Stimulated activated naive CD8-positive, alpha-beta T cell treated with anti-CD3 and anti-CD28 coated beads, Interleukin-15, Interleukin-2, amounts not matched to agents 100 ng/mL and 50 ng/mL, for 24 hours (primary cell): Measurements from ENCODE around the gene HKDC1.
"Not testable (repeated sequence)": the region's sequence is repeated elsewhere in the genome, so short reads cannot be mapped to it uniquely, and the experiment has no call there.

Source experiments
- H3K27ac Mint-ChIP-seq: one replicate; pipeline ENCODE4 v1.8.0; 2021; ENCODE audit warnings: mild to moderate bottlenecking, mixed read lengths
- H3K27me3 Mint-ChIP-seq: one replicate; pipeline ENCODE4 v1.8.0; 2021; ENCODE audit warnings: mixed read lengths
- H3K36me3 Mint-ChIP-seq: one replicate; pipeline ENCODE4 v1.8.0; 2021; ENCODE audit warnings: low read depth, mixed read lengths
- H3K4me1 Mint-ChIP-seq: one replicate; pipeline ENCODE4 v1.8.0; 2021; ENCODE audit warnings: low read depth, mixed read lengths
- H3K4me3 Mint-ChIP-seq: one replicate; pipeline ENCODE4 v1.8.0; 2021; ENCODE audit warnings: mild to moderate bottlenecking, mixed read lengths
- H3K9me3 Mint-ChIP-seq: one replicate; pipeline ENCODE4 v1.8.0; 2021; ENCODE audit warnings: mixed read lengths

HKDC1 gene

DNA sequence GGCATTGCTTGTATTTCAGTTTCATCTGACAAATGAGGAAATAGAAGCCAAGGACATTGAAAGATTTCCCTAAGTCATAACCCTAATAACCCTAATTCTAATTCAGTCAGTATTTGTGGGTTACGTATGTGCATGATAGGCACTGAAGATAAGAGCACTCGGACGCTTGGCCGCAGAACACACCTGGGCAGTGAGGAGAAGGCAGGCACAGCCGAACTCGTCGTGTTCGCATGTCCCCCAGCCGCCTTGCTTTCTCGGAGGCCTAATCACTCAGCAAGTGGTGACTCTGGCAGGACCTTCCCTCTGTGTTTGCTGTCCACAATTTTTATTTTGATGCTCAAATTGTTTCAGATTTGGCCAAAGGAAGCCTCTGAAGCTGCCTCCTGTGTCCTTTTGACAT is 23.7 kb downstream of the HKDC1 start:
- Mint-ChIP-seq H3K4me1 (no peaks in the 10 kb centered on the region), H3K27ac (no peak overlapping the region), H3K27me3 (no peaks in the 10 kb centered on the region), H3K36me3 (no peaks in the 10 kb centered on the region), H3K9me3 (no peaks in the 10 kb centered on the region), H3K4me3 (no peak overlapping the region)

DNA sequence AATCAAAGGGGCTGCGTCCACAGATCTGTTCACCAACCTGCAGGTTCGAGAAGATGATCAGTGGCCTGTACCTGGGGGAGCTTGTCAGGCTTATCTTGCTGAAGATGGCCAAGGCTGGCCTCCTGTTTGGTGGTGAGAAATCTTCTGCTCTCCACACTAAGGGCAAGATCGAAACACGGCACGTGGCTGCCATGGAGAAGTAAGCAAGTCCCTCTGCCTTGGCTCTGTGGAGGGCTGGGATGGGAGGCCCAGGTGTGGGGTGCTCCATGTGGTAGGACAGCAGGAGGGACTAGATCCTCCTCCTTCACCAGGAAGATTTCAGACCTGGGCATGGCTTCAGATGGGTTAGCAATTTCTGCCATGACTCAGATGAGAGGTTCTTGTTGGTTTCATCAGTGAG is 25.9 kb downstream of the HKDC1 start:
- Mint-ChIP-seq H3K9me3 (no peaks in the 10 kb centered on the region), H3K27me3 (no peaks in the 10 kb centered on the region), H3K27ac (no peak overlapping the region), H3K36me3 (no peaks in the 10 kb centered on the region), H3K4me1 (no peaks in the 10 kb centered on the region), H3K4me3 (no peak overlapping the region)

DNA sequence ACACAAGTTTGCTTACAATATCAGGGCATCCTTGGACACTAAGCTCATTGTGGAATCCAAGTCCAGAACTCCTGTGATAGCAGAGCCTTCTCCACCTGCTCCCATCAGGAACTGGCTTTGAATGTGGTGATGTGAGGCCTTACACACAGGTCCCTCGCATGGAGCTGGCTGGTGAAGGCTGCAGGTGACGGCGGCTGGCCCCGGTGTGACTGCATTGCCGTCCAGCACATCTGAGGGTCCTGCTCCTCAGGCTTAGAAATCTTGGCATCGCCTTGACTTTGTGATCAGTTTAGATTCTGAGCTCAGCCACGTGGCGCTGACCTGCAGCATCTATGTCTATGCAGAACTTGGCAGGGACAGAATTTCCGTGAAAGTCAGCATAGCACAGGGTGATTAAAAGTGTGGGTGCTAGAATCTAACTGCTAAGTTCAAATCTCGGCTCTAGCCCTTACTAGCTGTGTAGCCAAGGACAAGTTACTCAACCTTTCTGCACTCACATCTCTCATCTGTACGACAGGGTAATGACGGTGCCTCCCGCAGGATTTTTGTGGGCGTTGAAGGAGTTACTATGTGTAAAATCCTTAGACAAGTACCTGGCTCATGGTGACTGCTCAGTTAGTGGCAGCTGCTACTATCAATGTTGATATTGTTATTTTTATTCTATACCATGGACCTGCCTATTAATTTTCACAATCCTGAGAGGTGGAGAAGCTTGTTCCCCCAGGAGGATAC is 26.6 kb downstream of the HKDC1 start:
- no peak overlapping the region for H3K4me3 Mint-ChIP-seq
- H3K36me3 Mint-ChIP-seq = no peaks in the 10 kb centered on the region
- H3K27me3 Mint-ChIP-seq = no peaks in the 10 kb centered on the region
- no peaks in the 10 kb centered on the region for H3K9me3 Mint-ChIP-seq
- H3K4me1 Mint-ChIP-seq = no peaks in the 10 kb centered on the region
- H3K27ac Mint-ChIP-seq = no peak overlapping the region

DNA sequence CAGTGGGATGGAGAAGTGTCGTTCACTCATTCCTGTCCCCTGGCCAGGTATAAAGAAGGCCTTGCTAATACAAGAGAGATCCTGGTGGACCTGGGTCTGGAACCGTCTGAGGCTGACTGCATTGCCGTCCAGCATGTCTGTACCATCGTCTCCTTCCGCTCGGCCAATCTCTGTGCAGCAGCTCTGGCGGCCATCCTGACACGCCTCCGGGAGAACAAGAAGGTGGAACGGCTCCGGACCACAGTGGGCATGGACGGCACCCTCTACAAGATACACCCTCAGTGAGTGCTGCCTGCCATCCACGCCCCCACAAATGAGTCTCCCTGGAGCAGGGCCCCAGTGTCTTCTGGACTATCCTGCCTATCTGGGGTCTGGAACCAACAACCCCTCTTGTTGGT is 27.2 kb downstream of the HKDC1 start:
- Mint-ChIP-seq H3K27me3 (no peaks in the 10 kb centered on the region), H3K4me3 (no peak overlapping the region), H3K27ac (no peak overlapping the region), H3K36me3 (no peaks in the 10 kb centered on the region), H3K4me1 (no peaks in the 10 kb centered on the region), H3K9me3 (no peaks in the 10 kb centered on the region)

DNA sequence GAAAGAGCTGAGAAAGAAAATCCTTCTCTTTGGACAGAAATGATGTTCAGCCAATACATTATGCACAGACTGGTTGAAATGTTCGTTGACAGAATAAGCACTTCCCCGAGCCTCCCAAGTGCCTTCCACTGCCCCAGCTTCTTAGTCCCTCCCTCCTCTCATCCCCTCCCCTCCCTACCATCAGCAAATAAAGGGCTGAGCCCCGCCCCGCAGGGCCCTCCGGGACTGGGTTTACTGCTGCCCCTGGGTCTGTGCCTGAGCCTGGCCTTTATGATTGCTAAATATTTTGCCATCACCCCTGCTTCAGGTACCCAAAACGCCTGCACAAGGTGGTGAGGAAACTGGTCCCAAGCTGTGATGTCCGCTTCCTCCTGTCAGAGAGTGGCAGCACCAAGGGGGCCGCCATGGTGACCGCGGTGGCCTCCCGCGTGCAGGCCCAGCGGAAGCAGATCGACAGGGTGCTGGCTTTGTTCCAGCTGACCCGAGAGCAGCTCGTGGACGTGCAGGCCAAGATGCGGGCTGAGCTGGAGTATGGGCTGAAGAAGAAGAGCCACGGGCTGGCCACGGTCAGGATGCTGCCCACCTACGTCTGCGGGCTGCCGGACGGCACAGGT is 28.1 kb downstream of the HKDC1 start:
- Mint-ChIP-seq H3K36me3 (no peaks in the 10 kb centered on the region), H3K4me1 (no peaks in the 10 kb centered on the region), H3K27ac (no peak overlapping the region), H3K9me3 (no peaks in the 10 kb centered on the region), H3K4me3 (no peak overlapping the region), H3K27me3 (no peaks in the 10 kb centered on the region)

DNA sequence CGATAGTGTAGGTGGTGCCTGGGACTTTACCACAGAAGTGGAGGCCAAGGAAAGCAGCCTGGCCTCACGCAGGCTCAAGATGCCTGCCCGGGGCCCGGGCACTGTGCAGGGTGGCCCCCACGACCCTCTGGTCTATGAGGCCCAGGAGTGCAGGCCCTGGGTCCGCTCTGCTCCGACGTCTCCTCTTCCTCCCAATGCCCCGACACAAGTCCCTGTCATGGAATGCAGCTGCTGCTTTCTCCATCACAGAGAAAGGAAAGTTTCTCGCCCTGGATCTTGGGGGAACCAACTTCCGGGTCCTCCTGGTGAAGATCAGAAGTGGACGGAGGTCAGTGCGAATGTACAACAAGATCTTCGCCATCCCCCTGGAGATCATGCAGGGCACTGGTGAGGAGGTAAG is 29.9 kb downstream of the HKDC1 start:
- Mint-ChIP-seq H3K36me3 (no peaks in the 10 kb centered on the region), H3K9me3 (no peaks in the 10 kb centered on the region), H3K27me3 (no peaks in the 10 kb centered on the region), H3K4me1 (no peaks in the 10 kb centered on the region), H3K4me3 (no peak overlapping the region), H3K27ac (no peak overlapping the region)

DNA sequence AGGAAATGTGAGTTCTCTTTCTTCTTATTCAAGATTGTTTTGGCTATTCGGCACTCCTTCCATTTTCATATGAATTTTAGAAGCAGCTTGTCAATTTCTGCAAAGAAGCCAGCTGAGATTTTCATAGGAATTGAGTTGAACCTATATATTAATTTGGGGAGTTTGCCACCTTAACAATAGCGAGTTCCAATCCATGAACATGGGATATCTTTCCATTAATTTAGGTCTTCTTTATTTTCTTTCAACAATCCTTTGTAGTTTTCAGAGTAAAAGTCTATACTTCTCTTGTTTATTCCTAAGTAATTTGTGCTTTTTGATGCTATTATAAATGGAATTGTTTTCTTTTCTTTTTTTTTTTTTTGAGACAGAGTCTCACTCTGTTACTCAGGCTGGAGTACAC is 31.3 kb downstream of the HKDC1 start:
- H3K27me3 Mint-ChIP-seq, H3K9me3 Mint-ChIP-seq, H3K36me3 Mint-ChIP-seq, H3K27ac Mint-ChIP-seq, H3K4me1 Mint-ChIP-seq, H3K4me3 Mint-ChIP-seq: not testable (repeated sequence)

DNA sequence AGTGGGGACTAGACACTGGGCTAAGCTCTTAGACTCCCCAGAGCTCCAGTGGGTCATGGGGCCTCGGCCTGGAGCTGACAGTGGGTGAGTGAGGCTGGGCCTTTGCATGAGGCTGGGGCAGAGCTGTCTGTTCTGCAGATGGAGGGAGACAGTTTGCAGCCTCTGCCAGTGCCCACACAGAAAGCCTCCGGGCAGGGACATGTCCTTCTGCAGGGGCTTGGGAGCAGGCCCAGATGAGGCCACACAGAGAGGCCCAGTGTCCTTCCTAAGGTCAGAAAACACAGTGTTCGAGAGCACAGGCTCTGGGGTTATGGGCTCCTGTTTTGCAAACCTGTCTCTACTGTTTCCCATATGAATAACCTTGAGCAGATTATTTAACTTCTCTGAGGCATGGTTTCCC is 33.0 kb downstream of the HKDC1 start:
- H3K4me1 Mint-ChIP-seq = no peaks in the 10 kb centered on the region
- H3K9me3 Mint-ChIP-seq = no peaks in the 10 kb centered on the region
- no peak overlapping the region for H3K27ac Mint-ChIP-seq
- H3K4me3 Mint-ChIP-seq = no peak overlapping the region
- H3K36me3 Mint-ChIP-seq = no peaks in the 10 kb centered on the region
- no peaks in the 10 kb centered on the region for H3K27me3 Mint-ChIP-seq

DNA sequence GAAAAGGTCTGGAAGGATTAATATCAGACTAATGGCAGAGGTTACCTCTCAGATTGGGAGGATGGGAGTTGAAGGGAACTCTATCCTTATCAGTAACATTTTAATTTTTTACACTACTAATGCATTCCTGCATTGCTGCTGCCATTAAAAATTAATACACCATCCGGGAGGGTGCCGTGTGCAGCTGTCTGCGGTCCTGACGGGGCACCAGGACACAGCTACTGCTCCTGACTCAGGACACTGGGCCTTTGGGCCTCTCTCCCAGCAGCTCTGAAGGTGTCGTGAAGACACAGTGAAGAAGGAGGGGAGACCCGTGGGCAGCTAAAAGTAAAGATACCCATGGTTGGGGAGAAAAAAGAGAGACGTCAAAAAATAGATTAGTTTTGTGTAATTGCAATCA is 34.7 kb downstream of the HKDC1 start:
- H3K4me3 Mint-ChIP-seq = no peak overlapping the region
- no peak overlapping the region for H3K27ac Mint-ChIP-seq
- no peaks in the 10 kb centered on the region for H3K4me1 Mint-ChIP-seq

DNA sequence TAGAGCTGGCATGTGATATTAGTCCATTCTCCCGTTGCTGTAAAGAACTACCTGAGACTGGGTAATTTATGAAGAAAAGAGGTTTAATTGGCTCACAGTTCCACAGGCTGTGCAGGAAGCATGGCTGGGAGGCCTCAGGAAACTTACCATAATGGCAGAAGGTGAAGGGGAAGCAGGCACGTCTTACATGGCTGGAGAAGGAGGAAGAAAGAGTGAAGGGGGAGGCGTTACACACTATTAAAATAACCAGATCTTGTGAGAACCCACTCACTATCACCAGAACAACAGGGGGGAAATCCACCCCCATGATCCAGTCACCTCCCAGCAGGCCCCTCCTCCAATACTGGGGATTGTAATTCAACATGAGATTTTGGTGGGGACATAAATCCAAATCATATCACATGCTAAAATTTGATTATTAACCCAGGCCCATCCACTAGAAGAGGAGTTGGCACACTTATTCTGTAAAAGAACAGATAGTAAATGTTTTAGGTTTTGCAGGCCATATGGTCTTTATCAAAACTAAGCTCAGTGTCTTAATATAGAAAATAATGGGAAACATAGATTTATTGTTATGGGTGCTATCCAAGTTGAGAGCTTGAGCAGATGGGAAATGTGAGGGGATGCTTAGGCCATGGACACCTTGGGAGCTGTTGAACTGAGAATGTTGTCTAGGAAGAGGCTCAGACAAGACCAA is 39.6 kb downstream of the HKDC1 start:
- peaks cover 10% of the 10 kb centered on the region for H3K4me1 Mint-ChIP-seq
- H3K9me3 Mint-ChIP-seq = no peaks in the 10 kb centered on the region
- H3K36me3 Mint-ChIP-seq = no peaks in the 10 kb centered on the region
- no peak overlapping the region for H3K4me3 Mint-ChIP-seq
- H3K27me3 Mint-ChIP-seq = no peaks in the 10 kb centered on the region
- H3K27ac Mint-ChIP-seq = no peak overlapping the region

More for the DNA sequence above, 34.7 kb downstream of the HKDC1 start:
- H3K27me3 Mint-ChIP-seq = no peaks in the 10 kb centered on the region
- no peaks in the 10 kb centered on the region for H3K36me3 Mint-ChIP-seq
- no peaks in the 10 kb centered on the region for H3K9me3 Mint-ChIP-seq

DNA sequence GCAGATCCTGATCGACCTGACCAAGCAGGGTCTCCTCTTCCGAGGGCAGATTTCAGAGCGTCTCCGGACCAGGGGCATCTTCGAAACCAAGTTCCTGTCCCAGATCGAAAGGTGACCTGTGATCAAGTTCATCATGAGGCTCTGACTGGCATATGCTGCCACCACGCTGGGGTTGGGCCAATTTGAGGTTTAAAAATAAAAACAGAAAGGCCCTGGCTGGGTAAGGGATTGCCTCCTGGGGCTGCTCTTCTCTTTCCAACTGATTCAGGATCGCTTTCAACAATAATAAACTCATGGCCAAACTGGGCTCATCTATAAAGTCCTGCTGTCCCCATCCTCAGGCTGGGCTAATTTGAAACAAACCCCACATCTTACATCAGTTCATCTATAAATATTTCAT is 41.1 kb downstream of the HKDC1 start:
- H3K4me1 Mint-ChIP-seq = peaks cover 10% of the 10 kb centered on the region
- H3K9me3 Mint-ChIP-seq = no peaks in the 10 kb centered on the region

DNA sequence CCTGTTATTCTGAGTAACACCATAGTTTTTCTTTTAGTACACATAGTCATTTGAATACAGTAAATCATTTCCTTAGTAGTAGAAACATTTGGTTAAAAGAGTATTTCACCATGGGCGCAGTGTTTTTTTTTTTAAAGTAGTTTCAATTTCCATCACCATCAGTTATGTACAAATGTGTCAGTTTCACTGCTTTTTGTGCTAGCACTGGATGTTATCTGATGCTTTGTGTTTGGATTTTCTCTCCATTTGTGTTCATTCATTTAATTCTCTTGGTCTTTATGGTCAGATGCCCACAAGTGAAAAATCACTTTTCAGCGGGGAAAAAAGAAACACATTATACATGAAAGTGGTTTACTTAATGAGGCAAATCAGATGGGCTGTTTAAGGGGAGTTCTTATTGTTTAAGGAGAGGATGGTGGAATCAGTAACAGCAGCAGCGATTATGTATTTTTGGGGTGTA is 42.2 kb downstream of the HKDC1 start:
- Mint-ChIP-seq H3K36me3 (no peaks in the 10 kb centered on the region), H3K27ac (no peak overlapping the region), H3K4me1 (peaks cover 10% of the 10 kb centered on the region), H3K4me3 (no peak overlapping the region), H3K27me3 (no peaks in the 10 kb centered on the region), H3K9me3 (no peaks in the 10 kb centered on the region)

More for the DNA sequence above, 41.1 kb downstream of the HKDC1 start:
- no peaks in the 10 kb centered on the region for H3K36me3 Mint-ChIP-seq
- no peak overlapping the region for H3K27ac Mint-ChIP-seq
- H3K27me3 Mint-ChIP-seq = no peaks in the 10 kb centered on the region
- no peak overlapping the region for H3K4me3 Mint-ChIP-seq

DNA sequence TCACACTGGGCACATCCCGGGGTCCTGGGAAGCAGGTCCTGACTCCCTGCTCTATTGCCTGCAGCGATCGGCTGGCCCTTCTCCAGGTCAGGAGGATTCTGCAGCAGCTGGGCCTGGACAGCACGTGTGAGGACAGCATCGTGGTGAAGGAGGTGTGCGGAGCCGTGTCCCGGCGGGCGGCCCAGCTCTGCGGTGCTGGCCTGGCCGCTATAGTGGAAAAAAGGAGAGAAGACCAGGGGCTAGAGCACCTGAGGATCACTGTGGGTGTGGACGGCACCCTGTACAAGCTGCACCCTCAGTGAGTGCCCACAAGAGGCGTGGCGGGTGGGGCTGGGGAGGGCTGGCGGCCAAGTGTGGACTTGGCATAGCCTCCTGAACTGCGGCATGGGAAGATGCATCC is 45.4 kb downstream of the HKDC1 start:
- Mint-ChIP-seq H3K4me3 (no peak overlapping the region), H3K27ac (no peak overlapping the region), H3K36me3 (no peaks in the 10 kb centered on the region), H3K27me3 (no peaks in the 10 kb centered on the region), H3K9me3 (no peaks in the 10 kb centered on the region), H3K4me1 (peaks cover 10% of the 10 kb centered on the region)

DNA sequence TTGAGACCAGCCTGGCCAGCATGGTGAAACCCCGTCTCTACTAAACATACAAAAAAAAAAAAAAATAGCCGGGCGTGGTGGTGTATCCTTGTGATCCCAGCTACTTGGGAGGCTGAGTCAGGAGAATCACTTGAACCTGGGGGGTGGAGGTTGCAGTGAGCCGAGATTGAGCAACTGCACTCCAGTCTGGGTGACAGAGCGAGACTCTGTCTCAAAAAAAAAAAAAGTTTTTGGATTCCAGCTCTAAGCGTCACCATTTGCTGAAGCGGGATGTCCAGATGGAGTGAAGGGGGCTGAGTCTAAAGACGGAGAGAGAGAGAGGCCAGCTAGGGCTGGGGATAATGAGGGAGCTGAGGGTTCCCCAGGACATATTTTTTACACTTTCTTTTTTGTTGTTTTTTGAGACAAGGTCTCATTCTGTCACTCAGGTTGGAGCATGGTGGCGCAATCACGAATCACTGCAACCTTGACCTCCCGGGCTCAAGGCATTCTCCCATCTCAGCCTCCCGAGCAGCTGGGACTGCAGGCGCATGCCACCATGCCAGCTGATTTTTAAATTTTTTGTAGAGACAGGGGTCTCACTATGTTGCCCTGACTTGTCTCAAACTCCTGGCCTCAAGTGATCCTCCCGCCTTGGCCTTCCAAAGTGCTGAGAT is 48.8 kb downstream of the HKDC1 start:
- Mint-ChIP-seq H3K9me3 (no peaks in the 10 kb centered on the region), H3K4me1 (peaks cover 5% of the 10 kb centered on the region), H3K36me3 (no peaks in the 10 kb centered on the region), H3K27me3 (no peaks in the 10 kb centered on the region), H3K27ac (no peak overlapping the region), H3K4me3 (no peak overlapping the region)

DNA sequence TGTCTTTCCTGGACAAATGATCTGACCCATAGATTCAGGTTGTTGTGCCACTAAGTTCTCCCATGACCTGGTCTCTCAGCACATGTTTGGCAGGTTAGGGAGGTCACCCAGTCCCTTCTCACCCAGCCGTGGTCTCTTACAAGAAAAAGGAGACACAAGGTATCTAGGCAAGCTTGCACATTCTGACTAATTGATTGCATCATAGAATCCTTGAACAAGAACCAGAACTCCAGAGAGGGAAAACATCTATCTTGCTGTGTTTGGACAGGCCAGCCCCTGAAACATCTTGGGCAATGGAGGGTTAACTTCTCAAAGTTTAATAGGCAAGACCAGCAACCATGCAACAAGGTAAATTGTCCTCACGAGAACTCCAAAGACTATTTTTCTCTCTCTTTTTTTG is 49.6 kb downstream of the HKDC1 start:
- no peak overlapping the region for H3K27ac Mint-ChIP-seq
- peaks cover 5% of the 10 kb centered on the region for H3K4me1 Mint-ChIP-seq
- H3K27me3 Mint-ChIP-seq = no peaks in the 10 kb centered on the region
- H3K4me3 Mint-ChIP-seq = no peak overlapping the region
- no peaks in the 10 kb centered on the region for H3K9me3 Mint-ChIP-seq
- H3K36me3 Mint-ChIP-seq = no peaks in the 10 kb centered on the region
